Endothelial cell of hepatic sinusoid (primary cell): Measurements from ENCODE around the gene CDC7.

Experiments used
- in situ Hi-C: cut with HindIII; loops from 2 replicates; pipeline ENCODE4 v1.10.0; 2017; ENCODE audit warnings: low sequenced_read_pairs

CDC7 gene

DNA sequence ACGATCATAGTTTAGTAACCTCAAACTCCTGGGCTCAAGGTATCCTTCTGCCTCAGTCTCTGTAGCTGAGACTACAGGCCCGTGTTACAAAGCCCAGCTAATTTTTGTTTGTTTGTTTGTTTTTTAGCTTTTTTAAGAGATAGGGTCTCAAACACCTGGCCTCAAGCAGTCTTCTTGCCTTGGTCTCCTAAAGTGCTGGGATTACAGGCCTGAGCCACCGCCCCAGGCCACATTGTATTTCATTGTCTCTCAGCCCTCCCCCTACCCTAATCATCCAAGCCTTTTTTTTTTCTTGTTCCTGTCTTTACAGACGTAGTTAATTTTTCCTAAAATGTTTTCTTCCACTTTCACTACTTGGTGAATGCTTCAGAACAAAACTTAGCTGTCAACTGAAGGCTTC, 5.4 kb downstream of the CDC7 start:
- in situ Hi-C loops = loop anchor here (25.0 kb wide), 2 partner anchors 431 to 781 kb away; partner anchors contain the start of genes BRDT, GLMN and RPAP2

GRCh38 chr1:91507328-91507727, 6.7 kb downstream of the CDC7 start:
- in situ Hi-C loops = loop anchor here (25.0 kb wide), 2 partner anchors 430 to 780 kb away; partner anchors contain the start of genes BRDT, GLMN and RPAP2

DNA sequence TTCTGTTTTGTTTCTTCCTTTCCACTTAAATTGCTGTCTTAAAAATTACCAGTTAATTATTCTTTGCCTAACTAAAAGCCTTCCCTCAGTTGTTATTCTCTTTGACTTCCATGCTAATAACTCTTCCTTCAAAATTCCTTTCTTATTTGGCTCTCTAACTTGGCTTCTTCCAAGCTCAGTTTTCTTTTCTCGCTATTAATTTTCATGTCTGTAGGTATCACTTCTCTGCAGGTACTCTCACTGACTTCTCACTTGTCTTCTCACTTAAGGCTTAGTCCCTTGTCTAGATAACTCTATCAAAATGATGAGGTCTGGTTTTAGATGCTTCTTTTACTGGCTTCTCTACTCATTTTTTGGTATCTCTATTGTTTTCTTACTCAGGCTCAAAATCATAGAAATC, 10.1 kb downstream of the CDC7 start:
- in situ Hi-C loops = loop anchor here (25.0 kb wide), 2 partner anchors 427 to 777 kb away; partner anchors contain the start of genes BRDT, GLMN and RPAP2

DNA sequence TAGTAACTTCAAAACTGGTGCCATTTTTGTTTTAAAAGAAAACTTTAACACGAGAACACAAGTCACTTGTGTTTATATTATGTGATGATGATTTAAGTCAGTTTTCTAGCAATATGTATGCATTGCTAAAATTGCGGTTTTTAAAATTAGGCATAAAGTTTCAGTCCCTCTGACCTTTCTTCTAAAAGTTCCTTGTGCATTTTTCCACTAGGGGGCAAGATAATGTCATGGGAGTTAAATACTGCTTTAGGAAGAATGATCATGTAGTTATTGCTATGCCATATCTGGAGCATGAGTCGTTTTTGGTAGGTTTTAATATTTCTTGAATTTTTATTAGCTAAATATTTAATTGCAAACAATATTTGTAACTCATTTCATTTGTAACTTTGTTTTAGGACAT, 10.7 kb downstream of the CDC7 start:
- in situ Hi-C loops = loop anchor here (25.0 kb wide), 2 partner anchors 426 to 776 kb away; partner anchors contain the start of genes BRDT, GLMN and RPAP2

DNA sequence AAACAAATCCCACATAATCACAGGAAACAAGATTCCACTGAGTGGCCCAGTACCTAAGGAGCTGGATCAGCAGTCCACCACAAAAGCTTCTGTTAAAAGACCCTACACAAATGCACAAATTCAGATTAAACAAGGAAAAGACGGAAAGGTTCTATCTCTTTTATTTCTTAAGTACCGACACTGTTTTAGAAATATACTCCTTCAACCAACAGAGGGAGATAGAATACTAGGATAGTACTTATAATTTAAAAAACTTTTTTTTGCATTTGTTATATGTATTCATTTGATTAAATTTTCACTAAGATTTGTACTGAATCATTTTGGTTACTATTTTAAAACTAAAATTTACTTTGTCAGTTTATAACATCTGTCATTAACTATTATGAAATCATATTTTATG, 12.5 kb downstream of the CDC7 start:
- in situ Hi-C loops = loop anchor here (25.0 kb wide), 2 partner anchors 424 to 774 kb away; partner anchors contain the start of genes BRDT, GLMN and RPAP2

GRCh38 chr1:91513706-91514105, 13.1 kb downstream of the CDC7 start:
- in situ Hi-C loops = loop anchor here (25.0 kb wide), 2 partner anchors 424 to 774 kb away; partner anchors contain the start of genes BRDT, GLMN and RPAP2

- in situ Hi-C loops = loop anchor here (25.0 kb wide), 2 partner anchors 421 to 771 kb away; partner anchors contain the start of genes BRDT, GLMN and RPAP2
Observed at GRCh38 chr1:91515994-91516393, 15.3 kb downstream of the CDC7 start.

- in situ Hi-C loops = loop anchor here (25.0 kb wide), 2 partner anchors 421 to 771 kb away; partner anchors contain the start of genes BRDT, GLMN and RPAP2
Observed at GRCh38 chr1:91516605-91517004, 16.0 kb downstream of the CDC7 start.

GRCh38 chr1:91519167-91519566, 18.5 kb downstream of the CDC7 start:
- in situ Hi-C loops = loop anchor here (25.0 kb wide), 2 partner anchors 418 to 768 kb away; partner anchors contain the start of genes BRDT, GLMN and RPAP2

DNA sequence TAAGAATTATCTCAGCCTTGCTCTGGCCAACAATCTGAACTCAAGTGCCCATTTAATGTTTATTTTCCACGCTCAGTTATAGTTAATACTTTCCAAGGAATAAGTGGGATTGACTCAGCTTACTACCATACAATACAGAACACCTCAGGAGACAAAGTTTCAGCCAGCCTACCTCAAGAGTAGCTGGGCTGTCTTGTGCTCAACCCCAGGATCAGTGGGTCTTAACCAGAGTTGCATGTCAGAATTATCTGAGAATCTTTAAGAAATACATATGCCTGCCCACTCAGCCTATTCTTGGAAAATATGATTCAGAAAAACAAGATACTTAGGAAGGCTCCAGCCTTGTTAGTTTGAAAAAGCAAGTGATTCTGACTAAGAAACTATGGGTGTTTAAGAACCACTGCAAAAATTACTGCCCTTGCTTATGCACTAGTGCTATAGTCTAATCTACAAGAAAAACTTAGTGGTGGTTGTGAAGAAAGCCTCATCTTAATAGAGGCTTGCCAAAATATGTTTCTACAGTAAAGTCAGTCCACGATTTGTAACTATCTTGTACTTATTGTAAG, 20.4 kb downstream of the CDC7 start:
- in situ Hi-C loops = loop anchor here (25.0 kb wide), 2 partner anchors 416 to 766 kb away; partner anchors contain the start of genes BRDT, GLMN and RPAP2

DNA sequence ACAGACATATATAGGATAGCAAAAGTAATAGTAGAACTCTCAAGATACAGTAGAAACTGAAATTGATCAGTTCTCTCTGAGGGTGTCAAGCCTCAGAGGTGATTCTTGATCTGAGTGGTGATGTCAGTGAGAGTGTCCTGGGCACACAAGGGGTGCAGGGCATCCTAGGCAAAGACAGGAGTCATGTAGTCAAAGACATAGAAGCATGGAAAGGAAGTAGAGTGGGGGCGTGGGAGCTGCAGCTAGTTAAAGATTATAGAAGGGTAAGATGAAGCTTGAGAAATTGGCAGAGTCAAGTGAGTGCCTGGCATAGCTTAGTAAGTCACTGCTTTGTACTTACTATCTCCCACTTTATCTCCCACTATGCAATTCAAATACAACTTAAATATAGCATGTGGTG, 22.8 kb downstream of the CDC7 start:
- in situ Hi-C loops = loop anchor here (25.0 kb wide), 2 partner anchors 414 to 764 kb away; partner anchors contain the start of genes BRDT, GLMN and RPAP2

DNA sequence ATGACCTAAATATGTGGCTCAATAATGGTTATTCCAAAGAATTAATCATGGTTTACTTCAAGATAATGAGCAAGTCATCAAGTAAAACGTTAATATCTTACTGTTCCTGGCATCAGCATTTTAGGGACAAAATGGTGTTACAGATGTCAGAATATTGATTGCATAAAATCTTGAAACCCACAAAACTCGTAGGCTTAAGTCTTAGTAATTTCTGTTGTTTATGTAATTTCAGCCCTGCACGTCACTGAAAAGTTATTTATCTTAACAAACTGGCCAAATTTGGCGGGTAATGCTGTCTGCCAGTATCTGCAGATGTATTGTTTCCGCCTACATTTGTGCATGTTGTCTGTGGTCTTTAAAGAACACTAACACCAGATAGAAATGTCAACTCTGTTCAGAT, 25.8 kb downstream of the CDC7 start:
- in situ Hi-C loops = no loop called here

- in situ Hi-C loops = no loop called here
Observed at GRCh38 chr1:91527266-91527765, 26.7 kb downstream of the CDC7 start.

DNA sequence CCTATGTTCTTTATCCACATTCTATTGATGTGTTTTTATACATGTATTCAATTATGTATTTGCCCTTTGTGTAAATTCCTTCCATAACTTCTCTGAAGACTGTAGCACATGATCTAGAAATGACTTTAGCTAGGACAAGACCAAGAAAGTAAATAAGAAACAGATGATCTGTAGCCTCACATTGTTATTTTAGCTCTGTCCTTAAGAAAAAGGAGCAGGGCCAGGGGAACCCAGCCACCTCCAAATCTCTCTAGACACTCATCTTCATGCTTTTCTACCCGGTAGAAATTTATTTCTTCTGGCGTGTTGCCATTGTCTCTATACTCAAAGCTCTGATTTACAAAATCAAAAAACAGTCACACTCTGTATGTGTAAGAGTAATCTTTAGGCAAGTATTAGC, 27.1 kb downstream of the CDC7 start:
- in situ Hi-C loops = no loop called here

DNA sequence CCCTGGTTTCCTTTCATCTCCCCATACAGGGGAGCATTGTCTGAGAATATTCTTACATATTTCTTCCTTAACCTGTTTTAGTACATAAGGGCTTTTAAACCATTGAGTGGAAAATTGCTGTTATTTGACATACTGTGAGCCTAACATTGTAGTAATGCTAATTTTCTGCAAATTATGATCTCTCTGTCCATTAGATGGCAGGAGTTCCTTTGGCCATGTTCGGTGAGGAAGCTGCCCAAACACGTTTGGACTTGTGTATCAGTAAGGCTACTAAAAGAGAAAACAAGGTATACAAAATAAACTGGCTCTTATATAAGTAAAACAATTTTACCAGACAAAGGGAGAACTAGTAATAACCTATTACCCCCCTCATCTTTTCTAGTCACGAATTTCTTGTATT, 29.2 kb downstream of the CDC7 start:
- in situ Hi-C loops = no loop called here

DNA sequence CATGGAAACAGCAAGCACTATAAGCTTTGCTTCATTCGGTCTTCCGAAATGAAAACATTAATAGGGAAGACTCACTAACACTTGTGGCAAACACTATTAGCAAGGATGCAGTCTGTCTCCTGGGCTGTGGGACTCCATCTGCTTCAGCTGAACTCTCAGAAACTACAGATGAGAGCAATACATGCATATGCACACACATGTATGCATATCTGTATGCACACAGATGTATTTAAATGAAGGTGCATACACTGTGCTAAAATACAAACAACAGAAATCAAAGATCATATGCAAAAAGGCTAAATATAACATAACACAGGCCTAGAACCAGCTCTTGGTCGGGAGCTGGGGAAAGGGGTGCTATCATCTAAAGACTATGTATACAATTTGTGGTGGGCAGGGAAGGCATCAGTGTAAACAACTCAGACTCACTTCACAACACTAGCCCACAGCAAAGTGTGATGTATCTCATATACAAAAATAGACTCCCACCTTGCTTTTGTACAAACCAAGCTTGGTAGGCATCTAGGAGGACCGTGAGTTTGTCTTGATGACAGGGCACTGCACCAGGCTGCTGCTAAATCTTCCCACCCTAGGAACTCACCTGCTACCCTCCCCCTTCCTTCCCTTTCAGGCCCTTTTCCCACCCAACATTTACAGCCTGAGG, 32.8 kb downstream of the CDC7 start:
- in situ Hi-C loops = no loop called here

GRCh38 chr1:91535441-91535840, 34.8 kb downstream of the CDC7 start:
- in situ Hi-C loops = no loop called here

DNA sequence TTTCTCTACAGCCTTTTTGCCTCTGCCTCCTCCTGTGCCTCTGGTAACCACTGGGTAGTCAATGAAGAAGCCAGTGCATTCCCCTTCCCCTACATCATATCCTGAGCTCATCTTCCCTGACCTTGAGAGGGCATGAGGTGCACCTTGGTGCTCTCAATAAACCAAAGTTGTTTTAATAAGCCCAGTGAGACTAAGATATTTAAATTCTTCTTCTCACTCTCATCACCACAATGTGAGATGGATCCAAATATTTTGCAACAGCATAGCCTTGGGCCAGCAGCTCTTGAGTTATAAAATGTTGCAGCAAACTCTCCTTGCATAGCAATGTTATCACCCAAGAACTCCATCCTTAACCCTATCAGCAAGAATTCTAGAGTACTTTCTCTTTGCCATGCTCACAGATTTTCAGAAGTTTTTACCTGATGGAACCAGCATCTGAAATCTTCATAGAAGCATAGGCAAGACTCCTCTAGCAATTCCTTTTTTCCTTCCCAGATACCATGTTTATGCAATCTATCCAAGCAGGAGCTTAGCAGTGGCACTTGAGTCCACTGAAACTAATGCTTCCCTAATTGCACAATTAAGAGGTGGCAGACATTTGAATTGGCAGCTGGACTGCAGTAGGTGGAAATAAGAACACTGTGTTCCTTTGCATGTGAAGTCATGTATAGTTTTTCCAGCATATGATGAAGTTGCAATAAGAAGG, 36.8 kb downstream of the CDC7 start:
- in situ Hi-C loops = no loop called here

DNA sequence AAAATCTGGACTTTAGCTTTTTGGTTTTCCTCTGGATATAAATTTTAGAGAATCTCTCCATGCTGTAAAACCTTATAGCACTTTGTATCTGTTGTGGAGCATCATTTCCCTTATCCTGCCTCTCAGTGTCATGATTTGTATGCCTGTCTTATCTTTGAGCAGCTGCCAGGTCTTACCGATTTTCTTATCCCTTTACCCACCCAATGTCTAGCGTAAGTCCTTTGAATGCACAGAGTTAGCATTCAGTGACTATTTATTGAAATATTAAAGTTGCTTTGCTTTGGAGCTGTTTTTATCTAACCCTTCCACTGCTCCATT, 37.3 kb downstream of the CDC7 start:
- in situ Hi-C loops = no loop called here

- in situ Hi-C loops = no loop called here
Observed at GRCh38 chr1:91540910-91541309, 40.3 kb downstream of the CDC7 start.

DNA sequence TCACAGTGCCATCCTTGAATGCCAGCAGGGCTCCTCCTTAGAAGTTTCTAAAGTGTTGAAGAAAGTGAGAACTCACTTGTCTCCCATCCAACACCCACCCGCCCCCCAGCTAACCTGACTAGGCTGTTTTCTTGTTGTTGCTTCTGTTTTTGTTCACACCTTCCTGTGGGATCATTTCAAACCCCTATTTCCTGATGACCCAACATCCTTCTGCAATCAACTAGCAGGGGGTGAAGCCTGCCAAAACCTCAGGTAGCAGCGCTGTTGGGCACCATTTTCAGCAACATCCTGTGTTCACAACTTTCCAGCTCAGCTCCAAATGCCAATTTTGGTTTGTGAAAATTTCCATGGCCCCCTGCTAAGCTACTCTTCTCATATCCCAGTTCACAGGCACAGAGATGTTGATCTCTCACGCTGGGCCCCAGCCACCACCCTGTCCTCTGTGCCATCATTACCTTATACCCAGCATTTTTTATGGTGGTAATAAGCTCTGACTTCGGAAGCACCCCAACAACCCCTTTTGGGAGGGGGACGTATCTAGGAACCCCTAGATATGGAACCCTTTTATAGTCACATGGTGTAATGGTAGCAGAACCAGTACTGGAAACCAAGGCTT, 41.4 kb downstream of the CDC7 start:
- in situ Hi-C loops = no loop called here
